GM21515 (cell line): ENCODE data around the gene ERCC8.
A peak's percentile ranks its signal among the peaks of the same experiment; 100 is the strongest.

Experiments used
- ATAC-seq: cut with Tn5 transposase; IDR thresholded peaks from one replicate; pipeline ENCODE4 v1.9.1; 2021; ENCODE audit not compliant: unreplicated experiment

ERCC8 gene

GRCh38 chr5:60841361-60841760, 103.5 kb downstream of the ERCC8 start:
- no peak for ATAC-seq

- ATAC-seq: no peak
Observed at GRCh38 chr5:60836131-60836530, 108.7 kb downstream of the ERCC8 start.

GRCh38 chr5:60835554-60835953, 109.3 kb downstream of the ERCC8 start:
- ATAC-seq: no peak

DNA sequence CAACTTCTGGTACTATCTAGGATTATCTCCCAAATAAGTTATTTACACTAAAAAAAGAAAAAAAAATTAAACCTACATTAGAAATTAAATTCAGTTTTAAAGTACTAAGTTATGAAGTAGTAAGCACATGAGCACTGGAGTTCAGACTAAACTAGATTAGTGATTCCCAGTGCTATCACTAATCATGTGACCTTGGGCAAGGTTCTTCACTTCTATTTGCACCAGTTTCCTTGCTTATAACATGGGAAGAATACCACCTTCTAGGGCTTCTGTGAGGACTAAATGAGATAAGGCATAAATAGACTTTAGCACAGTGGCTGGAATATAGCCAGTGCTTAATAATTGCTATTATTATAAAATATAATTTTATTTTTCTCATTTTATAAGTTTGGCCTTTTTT, 111.3 kb downstream of the ERCC8 start:
- no peak for ATAC-seq

DNA sequence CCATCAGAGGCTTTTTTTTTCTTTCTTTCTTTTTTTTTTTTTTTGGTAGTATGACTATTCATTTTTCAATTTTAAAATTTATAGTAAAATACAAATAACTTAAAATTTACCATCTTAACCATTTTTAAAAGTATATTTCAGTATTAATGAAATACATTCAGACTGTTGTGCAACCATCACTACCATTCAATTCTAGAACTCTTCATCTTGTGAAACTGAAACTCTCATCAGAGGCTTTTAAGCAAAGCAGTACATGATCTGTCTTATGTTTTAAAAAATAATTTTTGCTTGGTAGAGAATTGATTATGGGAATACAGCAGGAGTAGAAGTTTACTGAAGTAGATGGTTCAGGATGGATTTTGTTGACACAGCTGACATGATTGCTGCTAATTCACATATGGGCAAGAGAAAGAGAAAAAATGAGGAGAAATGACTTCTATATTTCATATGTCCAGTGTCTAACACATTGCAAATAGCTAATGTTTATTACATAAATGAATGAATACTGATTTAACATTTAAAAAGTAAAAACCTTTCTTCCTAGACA, 114.2 kb downstream of the ERCC8 start:
- ATAC-seq: peak; percentile 55

GRCh38 chr5:60829490-60830266, 115.2 kb downstream of the ERCC8 start:
- ATAC-seq: no peak

DNA sequence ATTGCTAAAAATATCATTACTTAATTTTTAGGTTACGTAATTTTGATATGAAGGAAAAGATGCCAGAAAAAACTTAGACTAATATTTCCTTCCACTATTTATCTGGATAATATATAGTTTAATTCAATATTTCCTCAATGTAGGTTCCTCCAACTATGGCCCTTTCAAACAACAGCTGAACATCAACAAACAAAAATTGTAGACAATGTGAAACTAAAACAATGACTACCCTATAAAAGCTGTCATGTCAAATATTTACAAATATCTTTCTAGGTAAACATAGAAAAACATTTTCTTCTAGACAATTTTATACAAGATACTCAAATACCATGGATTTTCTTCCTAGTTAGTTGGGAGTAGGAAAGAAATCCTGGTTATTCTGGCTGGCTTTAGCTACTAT, 117.7 kb downstream of the ERCC8 start:
- no peak for ATAC-seq

- peak; percentile 74 for ATAC-seq
Observed at GRCh38 chr5:60826653-60827052, 118.2 kb downstream of the ERCC8 start.
